Measurements from ENCODE around the gene R3HDM2. TPM values are rescaled to one million over a fixed set of nuclear protein-coding genes. Genes with fewer than 3 reads are reported as not detected.
A peak's percentile ranks its signal among the peaks of the same experiment; 100 is the strongest.

Gene R3HDM2
- total and polyA plus RNA-seq, 2 of the 13 experiments (the other 11 are each of a cell fraction or from before 2014, with no cell fraction given): 11.1 to 23.5 TPM

DNA sequence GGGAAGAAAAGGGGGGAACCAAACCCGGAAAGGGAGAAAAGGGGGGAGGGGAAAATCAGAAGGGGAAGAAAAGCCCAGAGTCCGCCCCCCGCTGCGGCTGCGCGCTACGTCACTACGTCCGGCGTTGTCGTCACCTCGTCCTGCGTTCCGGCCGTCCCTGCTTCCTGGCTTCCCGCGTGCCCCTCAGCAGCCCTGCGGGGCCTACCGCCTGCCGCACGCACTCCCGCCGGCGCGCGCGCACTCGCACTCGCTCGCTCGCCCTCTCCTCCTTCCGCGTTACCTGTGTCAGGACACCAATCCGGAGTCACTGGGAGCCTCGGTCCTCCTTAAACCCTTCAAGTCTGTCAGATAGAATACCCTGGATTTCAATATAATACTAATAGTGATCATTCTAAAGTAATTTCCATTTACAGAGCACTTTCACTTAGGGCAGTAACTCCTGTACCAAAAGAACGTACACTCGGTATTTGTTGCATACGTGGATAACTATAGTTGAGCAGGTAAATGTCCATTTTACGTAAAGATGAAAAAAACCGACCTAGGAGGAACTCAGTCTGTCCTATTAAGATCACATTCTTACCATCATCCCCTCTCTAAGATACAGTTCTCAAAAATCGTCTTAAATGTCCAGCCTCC, at the start of gene R3HDM2 (continued):
- peak; percentile 86 for TF ChIP-seq ELF3 (CRISPR knock-in tag; IDR thresholded peaks at IDR 0.05)
- TF ChIP-seq EZH2 (conservative IDR thresholded peaks at IDR 0.05; ENCODE audit: low read depth, low read length): no peak
- TF ChIP-seq, protein P1, sequence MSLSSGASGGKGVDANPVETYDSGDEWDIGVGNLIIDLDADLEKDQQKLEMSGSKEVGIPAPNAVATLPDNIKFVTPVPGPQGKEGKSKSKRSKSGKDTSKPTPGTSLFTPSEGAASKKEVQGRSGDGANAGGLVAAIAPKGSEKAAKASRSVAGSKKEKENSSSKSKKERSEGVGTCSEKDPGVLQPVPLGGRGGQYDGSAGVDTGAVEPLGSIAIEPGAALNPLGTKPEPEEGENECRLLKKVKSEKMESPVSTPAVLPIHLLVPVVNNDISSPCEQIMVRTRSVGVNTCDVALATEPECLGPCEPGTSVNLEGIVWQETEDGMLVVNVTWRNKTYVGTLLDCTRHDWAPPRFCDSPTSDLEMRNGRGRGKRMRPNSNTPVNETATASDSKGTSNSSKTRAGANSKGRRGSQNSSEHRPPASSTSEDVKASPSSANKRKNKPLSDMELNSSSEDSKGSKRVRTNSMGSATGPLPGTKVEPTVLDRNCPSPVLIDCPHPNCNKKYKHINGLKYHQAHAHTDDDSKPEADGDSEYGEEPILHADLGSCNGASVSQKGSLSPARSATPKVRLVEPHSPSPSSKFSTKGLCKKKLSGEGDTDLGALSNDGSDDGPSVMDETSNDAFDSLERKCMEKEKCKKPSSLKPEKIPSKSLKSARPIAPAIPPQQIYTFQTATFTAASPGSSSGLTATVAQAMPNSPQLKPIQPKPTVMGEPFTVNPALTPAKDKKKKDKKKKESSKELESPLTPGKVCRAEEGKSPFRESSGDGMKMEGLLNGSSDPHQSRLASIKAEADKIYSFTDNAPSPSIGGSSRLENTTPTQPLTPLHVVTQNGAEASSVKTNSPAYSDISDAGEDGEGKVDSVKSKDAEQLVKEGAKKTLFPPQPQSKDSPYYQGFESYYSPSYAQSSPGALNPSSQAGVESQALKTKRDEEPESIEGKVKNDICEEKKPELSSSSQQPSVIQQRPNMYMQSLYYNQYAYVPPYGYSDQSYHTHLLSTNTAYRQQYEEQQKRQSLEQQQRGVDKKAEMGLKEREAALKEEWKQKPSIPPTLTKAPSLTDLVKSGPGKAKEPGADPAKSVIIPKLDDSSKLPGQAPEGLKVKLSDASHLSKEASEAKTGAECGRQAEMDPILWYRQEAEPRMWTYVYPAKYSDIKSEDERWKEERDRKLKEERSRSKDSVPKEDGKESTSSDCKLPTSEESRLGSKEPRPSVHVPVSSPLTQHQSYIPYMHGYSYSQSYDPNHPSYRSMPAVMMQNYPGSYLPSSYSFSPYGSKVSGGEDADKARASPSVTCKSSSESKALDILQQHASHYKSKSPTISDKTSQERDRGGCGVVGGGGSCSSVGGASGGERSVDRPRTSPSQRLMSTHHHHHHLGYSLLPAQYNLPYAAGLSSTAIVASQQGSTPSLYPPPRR (CRISPR knock-in tag; IDR thresholded peaks at IDR 0.05; ENCODE audit: borderline replicate concordance): peak; percentile 49; the same call in 1 of the 2 replicates
- TF ChIP-seq ZNF20 (CRISPR knock-in tag; IDR thresholded peaks at IDR 0.05): no peak
- no peak for TF ChIP-seq NR2F6 (IDR thresholded peaks at IDR 0.05)
- no peak for TF ChIP-seq NR2F6 (CRISPR knock-in tag; IDR thresholded peaks at IDR 0.05)
- TF ChIP-seq PTBP1 (IDR thresholded peaks at IDR 0.05; ENCODE audit: low read depth, low read length, poor library complexity, severe bottlenecking): no peak
- TF ChIP-seq, protein P2, sequence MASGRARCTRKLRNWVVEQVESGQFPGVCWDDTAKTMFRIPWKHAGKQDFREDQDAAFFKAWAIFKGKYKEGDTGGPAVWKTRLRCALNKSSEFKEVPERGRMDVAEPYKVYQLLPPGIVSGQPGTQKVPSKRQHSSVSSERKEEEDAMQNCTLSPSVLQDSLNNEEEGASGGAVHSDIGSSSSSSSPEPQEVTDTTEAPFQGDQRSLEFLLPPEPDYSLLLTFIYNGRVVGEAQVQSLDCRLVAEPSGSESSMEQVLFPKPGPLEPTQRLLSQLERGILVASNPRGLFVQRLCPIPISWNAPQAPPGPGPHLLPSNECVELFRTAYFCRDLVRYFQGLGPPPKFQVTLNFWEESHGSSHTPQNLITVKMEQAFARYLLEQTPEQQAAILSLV (CRISPR knock-in tag; IDR thresholded peaks at IDR 0.05; ENCODE audit: borderline replicate concordance): peak; percentile 91; the same call in 1 of the 2 replicates
- TF ChIP-seq, protein P3, sequence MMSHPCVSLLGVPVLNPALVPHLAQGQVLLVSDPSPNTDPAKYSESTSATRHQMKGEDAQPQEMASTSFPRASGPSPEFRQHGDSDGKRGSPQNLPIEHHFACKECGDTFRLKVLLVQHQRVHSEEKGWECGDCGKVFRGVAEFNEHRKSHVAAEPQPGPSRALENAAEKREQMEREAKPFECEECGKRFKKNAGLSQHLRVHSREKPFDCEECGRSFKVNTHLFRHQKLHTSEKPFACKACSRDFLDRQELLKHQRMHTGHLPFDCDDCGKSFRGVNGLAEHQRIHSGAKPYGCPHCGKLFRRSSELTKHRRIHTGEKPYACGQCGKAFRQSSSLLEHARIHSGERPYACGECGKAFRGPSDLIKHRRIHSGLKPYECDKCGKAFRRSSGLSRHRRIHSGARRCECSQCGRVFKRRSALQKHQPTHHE (CRISPR knock-in tag; IDR thresholded peaks at IDR 0.05; ENCODE audit: borderline replicate concordance): 0 out of 2 replicates have a peak, but pooled peaks have one; percentile 51
- TF ChIP-seq PAF1 (CRISPR knock-in tag; IDR thresholded peaks at IDR 0.05): no peak
- TF ChIP-seq HOXA7 (CRISPR knock-in tag; IDR thresholded peaks at IDR 0.05): no peak
- TF ChIP-seq, protein P4, sequence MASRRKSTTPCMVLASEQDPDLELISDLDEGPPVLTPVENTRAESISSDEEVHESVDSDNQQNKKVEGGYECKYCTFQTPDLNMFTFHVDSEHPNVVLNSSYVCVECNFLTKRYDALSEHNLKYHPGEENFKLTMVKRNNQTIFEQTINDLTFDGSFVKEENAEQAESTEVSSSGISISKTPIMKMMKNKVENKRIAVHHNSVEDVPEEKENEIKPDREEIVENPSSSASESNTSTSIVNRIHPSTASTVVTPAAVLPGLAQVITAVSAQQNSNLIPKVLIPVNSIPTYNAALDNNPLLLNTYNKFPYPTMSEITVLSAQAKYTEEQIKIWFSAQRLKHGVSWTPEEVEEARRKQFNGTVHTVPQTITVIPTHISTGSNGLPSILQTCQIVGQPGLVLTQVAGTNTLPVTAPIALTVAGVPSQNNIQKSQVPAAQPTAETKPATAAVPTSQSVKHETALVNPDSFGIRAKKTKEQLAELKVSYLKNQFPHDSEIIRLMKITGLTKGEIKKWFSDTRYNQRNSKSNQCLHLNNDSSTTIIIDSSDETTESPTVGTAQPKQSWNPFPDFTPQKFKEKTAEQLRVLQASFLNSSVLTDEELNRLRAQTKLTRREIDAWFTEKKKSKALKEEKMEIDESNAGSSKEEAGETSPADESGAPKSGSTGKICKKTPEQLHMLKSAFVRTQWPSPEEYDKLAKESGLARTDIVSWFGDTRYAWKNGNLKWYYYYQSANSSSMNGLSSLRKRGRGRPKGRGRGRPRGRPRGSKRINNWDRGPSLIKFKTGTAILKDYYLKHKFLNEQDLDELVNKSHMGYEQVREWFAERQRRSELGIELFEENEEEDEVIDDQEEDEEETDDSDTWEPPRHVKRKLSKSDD (CRISPR knock-in tag; IDR thresholded peaks at IDR 0.05; ENCODE audit: low read depth): peak; percentile 55; the same call in 1 of the 2 replicates
- TF ChIP-seq TP53 (CRISPR knock-in tag; conservative IDR thresholded peaks at IDR 0.05): no peak
- TF ChIP-seq ZNF205 (CRISPR knock-in tag; IDR thresholded peaks at IDR 0.05): peak; percentile 86
- TF ChIP-seq ZNF891 (CRISPR knock-in tag; IDR thresholded peaks at IDR 0.05): peak; percentile 69; the same call in 1 of the 2 replicates
- no peak for TF ChIP-seq ZNF180 (CRISPR knock-in tag; IDR thresholded peaks at IDR 0.05; ENCODE audit: borderline replicate concordance, low read depth)
- no peak for TF ChIP-seq TEAD2 (CRISPR knock-in tag; IDR thresholded peaks at IDR 0.05)
